Measurements from ENCODE around the gene ZCCHC8. TPM values are rescaled to one million over a fixed set of nuclear protein-coding genes. Genes with fewer than 3 reads are reported as not detected.

Gene ZCCHC8
- total and polyA plus RNA-seq, 8 donors, result 8.6 to 23.7 (median 10.6) TPM

GRCh38 chr12:122519418-122519817 is 18.7 kb upstream of the ZCCHC8 start:
- intact Hi-C loops (cut with DNase I), result no loop called here
- no peaks in the 10 kb centered on the region for H3K9me3 ChIP-seq
- no peak for ATAC-seq
- FAIRE-seq, result no peak
- H3K4me1 ChIP-seq, result peaks cover 20 to 27% (median 22%) of the 10 kb centered on the region in 3 donors
- TF ChIP-seq CTCF (IDR thresholded peaks at IDR 0.05), result no peak
- no peak overlapping the region for H3K4me3 ChIP-seq
- 77 to 85% methylated on average over 1 of the region's 1 CpG for WGBS, 2 donors
- H3K36me3 ChIP-seq, result peaks cover 8 to 75% (median 69%) of the 10 kb centered on the region in 3 donors
- H3K27me3 ChIP-seq, result no peaks in the 10 kb centered on the region
- H3K27ac ChIP-seq, result no peak overlapping the region
- no peak for DNase-seq

GRCh38 chr12:122518908-122519307 is 18.2 kb upstream of the ZCCHC8 start:
- H3K4me1 ChIP-seq, result peaks cover 16 to 22% (median 18%) of the 10 kb centered on the region in 3 donors
- 93 to 97% methylated on average over 1 of the region's 1 CpG for WGBS, 2 donors
- no peaks in the 10 kb centered on the region for H3K9me3 ChIP-seq
- DNase-seq (no peak), FAIRE-seq (no peak), ATAC-seq (no peak)
- TF ChIP-seq CTCF (IDR thresholded peaks at IDR 0.05), result no peak
- H3K27me3 ChIP-seq, result no peaks in the 10 kb centered on the region
- intact Hi-C loops (cut with DNase I), result no loop called here
- peaks cover 8 to 81% (median 74%) of the 10 kb centered on the region in 3 donors for H3K36me3 ChIP-seq
- H3K27ac ChIP-seq, result no peak overlapping the region
- H3K4me3 ChIP-seq, result no peak overlapping the region

GRCh38 chr12:122517877-122518276 is 17.1 kb upstream of the ZCCHC8 start:
- peak in 3 of 4 donors; percentile 40 to 51 (median 44) for ATAC-seq
- intact Hi-C loops (cut with DNase I), result no loop called here

GRCh38 chr12:122516544-122517361 is 16.0 kb upstream of the ZCCHC8 start:
- Histone ChIP-seq H3K4me3 (no peak overlapping the region), H3K9me3 (no peaks in the 10 kb centered on the region), H3K27ac (no peak overlapping the region), H3K36me3 (peaks cover 8 to 100% (median 86%) of the 10 kb centered on the region in 3 donors), H3K27me3 (no peaks in the 10 kb centered on the region), H3K4me1 (peaks cover 0 to 1% (median 0%) of the 10 kb centered on the region in 3 donors)
- 88 to 89% methylated on average over 13 of the region's 13 CpGs for WGBS, 2 donors
- TF ChIP-seq CTCF (IDR thresholded peaks at IDR 0.05), result no peak
- intact Hi-C loops (cut with DNase I), result no loop called here
- FAIRE-seq (no peak), DNase-seq (no peak), ATAC-seq (no peak)

More at GRCh38 chr12:122517877-122518276, 17.1 kb upstream of the ZCCHC8 start:
- H3K27ac ChIP-seq, result no peak overlapping the region
- no peak overlapping the region for H3K4me3 ChIP-seq
- H3K4me1 ChIP-seq, result peaks cover 6 to 12% (median 8%) of the 10 kb centered on the region in 3 donors
- no peak for TF ChIP-seq CTCF (IDR thresholded peaks at IDR 0.05)
- no peak for DNase-seq
- H3K9me3 ChIP-seq, result no peaks in the 10 kb centered on the region
- no peaks in the 10 kb centered on the region for H3K27me3 ChIP-seq
- no peak for FAIRE-seq
- H3K36me3 ChIP-seq, result peaks cover 8 to 91% (median 81%) of the 10 kb centered on the region in 3 donors
- WGBS, 2 donors, result 62 to 69% methylated on average over 5 of the region's 5 CpGs

GRCh38 chr12:122515275-122515674 is 14.5 kb upstream of the ZCCHC8 start:
- intact Hi-C loops (cut with DNase I), result no loop called here
- no peak for ATAC-seq
- Histone ChIP-seq H3K36me3 (peaks cover 8 to 100% (median 78%) of the 10 kb centered on the region in 3 donors), H3K27me3 (no peaks in the 10 kb centered on the region), H3K4me3 (no peak overlapping the region), H3K9me3 (no peaks in the 10 kb centered on the region), H3K27ac (no peak overlapping the region), H3K4me1 (no peaks in the 10 kb centered on the region)
- no peak for DNase-seq
- 90 to 92% methylated on average over 2 of the region's 2 CpGs for WGBS, 2 donors
- no peak for TF ChIP-seq CTCF (IDR thresholded peaks at IDR 0.05)
- FAIRE-seq, result no peak

Data from pancreas (tissue), 10 donors.